RPMI8226 (cell line): ENCODE results near the gene ZNF217.
"Not testable (repeated sequence)": the region's sequence is repeated elsewhere in the genome, so short reads cannot be mapped to it uniquely, and the experiment has no call there.

Source experiments
- DNase-seq: peaks from one replicate; pipeline ENCODE4 v3.0.0-alpha.2; 2015

ZNF217 gene

GRCh38 chr20:53621482-53622246, 28.0 kb upstream of the ZNF217 start:
- peak; percentile 83 for DNase-seq

DNA sequence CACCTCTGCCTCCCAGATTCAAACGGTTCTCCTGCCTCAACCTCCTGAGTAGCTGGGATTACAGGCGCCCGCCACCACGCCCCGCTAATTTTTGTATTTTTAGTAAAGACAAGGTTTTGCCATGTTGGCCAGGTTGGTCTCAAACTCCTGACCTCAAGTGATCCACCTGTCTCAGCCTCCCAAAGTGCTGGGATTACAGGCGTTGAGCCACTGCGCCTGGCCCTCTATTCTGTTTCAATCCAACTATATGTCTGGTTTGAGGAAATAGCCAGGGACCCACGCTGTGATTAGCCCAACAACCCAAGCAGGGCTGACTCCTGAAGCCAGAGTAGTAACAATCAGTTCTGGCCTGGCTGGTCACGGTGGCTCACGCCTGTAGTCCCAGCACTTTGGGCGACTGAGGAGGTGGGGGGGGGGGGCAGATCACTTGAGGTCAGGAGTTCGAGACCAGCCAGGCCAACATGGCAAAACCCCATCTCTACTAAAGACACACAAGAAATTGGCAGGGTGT, 24.9 kb upstream of the ZNF217 start:
- not testable (repeated sequence) for DNase-seq

DNA sequence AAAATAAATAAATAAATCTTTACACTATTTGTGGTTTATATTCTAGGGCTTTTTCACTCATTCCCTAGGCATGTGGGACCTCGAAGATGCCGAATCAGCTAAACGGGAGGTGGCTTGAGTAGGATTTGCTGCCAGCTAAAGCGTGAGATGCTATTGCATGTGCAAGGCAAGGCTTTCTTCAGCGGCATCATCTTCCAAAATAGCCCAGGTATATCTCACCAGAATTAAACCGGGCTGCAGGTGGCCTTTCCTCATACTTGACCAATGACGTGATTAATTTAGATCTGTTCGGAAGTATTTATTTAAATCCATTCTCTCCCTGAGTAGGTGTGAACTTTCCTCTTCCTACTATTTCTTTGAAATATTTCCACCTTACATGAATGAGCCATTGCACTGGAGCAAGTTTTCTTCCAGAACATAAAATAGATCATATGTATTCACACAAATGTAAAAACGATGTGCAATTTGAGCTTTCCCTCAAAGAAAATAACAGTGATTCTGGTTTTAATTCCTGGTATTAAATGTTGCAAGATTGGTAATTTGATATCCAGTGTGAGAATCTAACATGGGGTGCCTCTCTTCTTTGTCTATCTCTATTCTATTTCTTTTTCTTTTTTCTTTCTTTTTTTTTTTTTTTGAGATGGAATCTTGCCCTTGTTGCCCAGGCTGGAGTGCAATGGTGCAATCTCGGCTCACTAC, 24.3 kb upstream of the ZNF217 start:
- no peak for DNase-seq

DNA sequence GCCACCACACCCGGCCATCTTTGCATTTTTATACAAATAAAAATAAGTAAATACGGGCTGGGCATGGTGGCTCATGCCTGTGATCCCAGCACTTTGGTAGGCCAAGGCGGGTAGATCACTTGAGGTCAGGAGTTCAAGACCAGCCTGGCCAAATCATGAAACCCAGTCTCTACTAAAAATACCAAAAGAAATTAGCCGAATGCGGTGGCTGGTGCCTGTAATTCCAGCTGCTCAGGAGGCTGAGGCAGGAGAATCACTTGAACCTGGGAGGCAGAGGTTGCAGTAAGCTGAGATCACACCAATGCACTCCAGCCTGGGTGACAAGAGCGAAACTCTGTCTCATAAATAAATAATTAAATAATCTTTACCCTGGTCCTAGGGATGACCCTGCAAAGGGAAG, 22.9 kb upstream of the ZNF217 start:
- DNase-seq, result not testable (repeated sequence)

DNA sequence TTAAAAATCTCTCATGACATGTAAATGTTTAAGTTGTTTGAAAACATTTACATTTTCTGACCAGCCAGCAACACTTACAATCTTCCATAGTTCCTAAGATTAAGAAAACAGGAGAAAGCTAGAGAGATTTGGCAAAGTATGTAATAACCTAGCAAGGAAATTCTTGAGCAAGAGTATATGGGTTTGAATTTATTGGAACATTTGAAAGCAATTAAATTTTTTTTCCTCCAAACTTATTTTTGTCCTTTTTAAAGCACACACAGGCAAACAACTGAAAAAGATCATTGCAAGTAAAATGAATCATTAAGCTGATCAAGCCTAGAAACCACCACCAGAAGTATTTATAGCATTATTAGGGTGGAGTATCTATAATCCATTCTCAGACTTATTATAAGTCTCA, 20.1 kb upstream of the ZNF217 start:
- no peak for DNase-seq

- not testable (repeated sequence) for DNase-seq
Observed at GRCh38 chr20:53612289-53612688, 18.6 kb upstream of the ZNF217 start.

GRCh38 chr20:53611449-53611894, 17.8 kb upstream of the ZNF217 start:
- peak; percentile 39 for DNase-seq

DNA sequence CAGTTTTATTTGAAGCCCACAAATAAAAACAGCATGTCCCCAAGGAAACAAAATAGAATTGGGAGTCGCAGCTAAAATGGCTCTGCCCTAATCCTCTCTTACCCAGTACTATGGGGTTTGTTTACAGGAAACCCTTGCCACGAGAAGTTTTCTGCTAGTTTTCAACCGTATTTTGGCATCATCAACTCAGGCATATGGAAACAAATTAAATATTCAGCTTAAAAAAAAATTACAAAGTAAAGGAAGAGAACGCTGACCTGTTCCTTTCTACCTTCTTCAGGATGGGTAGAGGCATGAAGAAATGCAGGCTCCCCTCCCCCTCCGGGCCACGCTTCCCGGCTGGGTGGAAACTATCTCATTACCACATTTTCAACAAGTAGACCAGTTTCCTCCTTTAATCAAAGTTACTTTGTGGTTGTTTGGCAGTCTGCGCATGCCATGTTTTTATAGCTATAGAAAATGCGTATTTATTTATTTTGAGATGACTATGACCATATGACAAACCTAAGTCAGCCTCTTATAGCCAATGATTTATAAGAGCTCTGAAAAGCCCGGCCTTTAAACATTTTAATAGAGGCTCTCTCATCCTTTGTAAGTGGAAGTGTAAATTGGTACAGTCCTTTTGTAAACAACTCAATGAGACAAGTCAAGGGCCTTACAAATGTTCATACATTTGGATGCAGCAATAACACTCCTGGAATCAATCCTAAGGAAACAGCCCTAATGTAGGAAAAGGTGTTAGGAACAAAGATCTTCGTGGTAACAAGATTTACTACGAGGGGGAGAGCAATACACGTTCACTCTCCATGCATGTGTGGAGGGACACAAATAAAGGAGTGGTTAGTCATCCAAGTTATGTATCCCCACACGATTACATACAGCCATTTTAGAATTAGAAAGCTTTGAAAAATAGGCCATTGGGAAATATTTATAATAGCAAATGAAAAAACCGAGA, 16.1 kb upstream of the ZNF217 start:
- peak; percentile 73 for DNase-seq

- DNase-seq, result no peak
Observed at GRCh38 chr20:53608456-53609452, 15.1 kb upstream of the ZNF217 start.

DNA sequence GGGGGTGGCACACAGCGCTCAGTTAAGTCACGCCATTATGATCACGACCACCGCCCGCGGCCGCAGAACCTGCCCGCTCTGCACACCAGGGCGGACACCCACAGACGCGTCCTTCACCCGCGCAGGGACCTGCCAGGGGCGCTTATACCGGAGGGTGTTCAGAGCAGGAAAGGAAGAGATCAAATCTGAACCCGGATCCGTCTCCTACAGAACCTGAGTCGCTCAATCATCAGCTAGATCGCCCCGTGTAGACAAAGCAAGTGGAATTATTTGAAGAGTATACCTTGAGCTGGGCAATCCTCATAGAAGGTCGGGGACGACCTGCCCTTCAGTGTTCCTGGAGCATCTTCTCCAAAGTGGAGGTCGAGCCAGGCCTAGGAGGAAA, 14.4 kb upstream of the ZNF217 start:
- DNase-seq, result no peak

DNA sequence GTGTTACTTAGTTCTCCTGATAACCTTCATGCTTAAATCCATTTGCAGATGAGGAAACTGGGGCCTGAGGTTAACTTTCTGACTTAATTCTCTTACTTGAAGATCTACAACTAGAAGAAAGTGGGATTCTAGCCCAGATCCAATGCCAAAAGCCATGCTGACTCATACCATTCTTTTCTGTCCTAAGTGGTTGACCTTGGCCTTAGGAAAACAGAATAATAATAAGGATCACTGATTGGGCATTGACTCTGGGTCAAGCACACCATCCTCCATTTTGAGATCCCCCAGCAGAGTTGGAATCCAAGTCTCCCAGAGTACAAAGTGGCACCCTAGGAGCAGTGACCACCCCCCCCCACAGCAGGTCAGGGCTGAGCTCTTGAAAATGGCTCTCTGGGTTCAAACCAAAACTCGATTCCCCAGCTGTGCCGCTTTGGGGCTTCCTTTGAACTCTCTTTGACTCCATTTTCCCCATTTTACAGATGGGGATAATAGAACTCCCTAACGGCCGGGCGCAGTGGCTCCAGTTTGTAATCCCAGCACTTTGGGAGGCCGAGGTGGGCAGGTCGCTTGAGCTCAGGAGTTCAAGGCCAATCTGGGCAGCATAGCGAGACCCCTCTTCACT, 12.8 kb upstream of the ZNF217 start:
- DNase-seq, result no peak

GRCh38 chr20:53605401-53605800, 11.8 kb upstream of the ZNF217 start:
- not testable (repeated sequence) for DNase-seq

DNA sequence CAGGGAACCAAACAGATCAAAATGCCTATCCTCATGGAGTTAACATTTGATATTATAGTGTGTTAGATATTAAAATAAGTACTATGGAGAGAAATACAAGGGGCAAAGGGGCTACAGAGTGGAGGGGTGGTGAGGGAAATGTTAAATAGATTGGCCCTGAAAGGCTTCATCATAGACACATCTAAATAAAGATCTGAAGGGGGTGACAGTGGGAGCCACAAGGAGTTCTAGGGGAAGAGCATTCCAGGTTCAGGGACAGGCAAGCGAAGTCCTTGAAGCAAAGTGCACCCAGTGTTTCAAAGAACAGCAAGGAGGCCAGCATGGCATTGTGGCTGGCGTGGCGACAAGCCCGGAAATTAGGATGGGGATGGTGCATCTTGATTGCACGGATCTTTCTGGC, 11.2 kb upstream of the ZNF217 start:
- not testable (repeated sequence) for DNase-seq

DNA sequence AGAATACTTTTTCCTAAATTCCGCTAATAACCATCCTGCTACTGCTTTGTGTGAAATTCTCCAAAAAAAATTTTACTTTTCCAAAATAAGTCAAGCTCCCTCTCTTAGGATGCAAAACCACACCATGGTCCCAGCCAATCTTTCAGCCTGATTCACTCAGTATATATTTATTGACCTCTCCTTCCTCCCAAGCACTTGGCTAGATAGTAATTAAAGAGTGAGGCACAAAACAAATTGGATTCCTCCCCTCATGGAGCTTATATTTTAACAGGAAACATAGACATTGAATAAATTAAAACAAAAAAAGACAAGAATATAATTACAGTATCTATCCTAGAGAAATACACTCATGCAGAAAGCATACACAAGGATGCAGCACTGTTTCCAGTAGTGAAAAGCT, 9.0 kb upstream of the ZNF217 start:
- no peak for DNase-seq

DNA sequence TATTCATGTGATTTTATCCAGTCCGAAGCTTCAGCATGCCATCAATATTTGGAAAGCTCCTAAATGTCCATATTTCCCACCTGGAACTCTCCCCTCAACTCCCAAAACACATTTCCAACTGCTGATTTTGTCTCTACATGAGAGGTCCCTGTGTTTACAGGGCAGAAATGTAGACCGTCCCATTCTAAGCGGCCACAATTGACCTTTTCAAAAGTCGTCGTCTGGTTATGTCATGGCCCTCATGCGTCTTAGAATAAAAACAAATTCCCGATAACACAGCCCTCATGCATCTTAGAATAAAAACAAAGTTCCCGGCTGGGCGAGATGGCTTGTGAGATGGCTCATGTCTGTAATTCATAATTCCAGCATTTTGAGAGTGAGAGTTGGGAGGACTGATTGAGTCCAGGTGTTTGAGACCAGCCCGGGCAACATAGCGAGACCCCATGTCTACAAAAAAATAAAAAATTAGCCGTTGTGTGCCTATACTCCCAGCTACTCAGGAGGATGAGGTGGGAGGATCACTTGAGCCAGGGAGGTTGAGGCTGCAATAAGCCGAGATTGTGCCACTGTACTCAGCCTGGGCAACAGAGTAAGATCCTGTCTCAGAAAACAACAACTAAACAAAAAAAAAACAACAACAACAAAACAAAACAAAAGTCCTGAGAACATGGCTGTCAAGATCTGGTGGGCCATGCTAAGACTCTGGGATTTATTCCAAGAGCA, 6.4 kb upstream of the ZNF217 start:
- no peak for DNase-seq

- no peak for DNase-seq
Observed at GRCh38 chr20:53599378-53599777, 5.7 kb upstream of the ZNF217 start.

GRCh38 chr20:53599044-53599362, 5.4 kb upstream of the ZNF217 start:
- no peak for DNase-seq

GRCh38 chr20:53598140-53599043, 4.8 kb upstream of the ZNF217 start:
- DNase-seq, result no peak

DNA sequence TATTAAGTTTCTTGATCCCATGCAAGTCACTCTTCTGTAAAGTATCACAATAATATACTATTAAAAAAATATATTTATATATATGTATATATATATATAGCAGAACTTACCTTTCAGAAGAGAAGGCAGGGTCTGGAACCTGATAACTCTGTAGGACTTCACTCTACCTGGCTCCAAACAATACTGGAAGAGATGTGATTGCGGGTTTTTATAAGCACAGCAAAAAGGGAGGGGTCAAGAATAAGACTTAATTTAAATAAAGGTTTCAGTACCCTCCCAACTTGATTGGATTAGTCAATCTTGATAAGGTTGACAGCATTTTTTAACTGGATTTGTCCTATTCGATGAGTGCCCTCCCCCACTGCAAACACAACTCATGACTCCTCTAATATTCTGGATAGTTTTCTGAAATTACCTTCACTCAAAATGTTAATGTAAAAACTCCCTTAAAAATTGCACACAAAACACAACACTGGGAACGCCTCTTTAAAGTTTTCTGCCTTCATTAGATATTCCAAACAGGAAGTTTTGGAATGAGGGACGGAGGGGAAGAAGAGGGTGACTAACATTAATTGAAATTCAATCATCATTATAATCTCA, 4.0 kb upstream of the ZNF217 start:
- no peak for DNase-seq
